Astrocyte (in vitro differentiated cells and primary cell): ENCODE results near the gene BOLL. TPM values are rescaled to one million over a fixed set of nuclear protein-coding genes. Genes with fewer than 3 reads are reported as not detected.
"Not testable (repeated sequence)": the region's sequence is repeated elsewhere in the genome, so short reads cannot be mapped to it uniquely, and the experiment has no call there.

Experiments used
- DNase-seq: peaks from one replicate; pipeline ENCODE4 v3.0.0-alpha.2; 2010; ENCODE audit warnings: low read depth
- FAIRE-seq: peaks from 2 replicates; lab custom pipeline; 2011; peaks lifted over from hg19 to GRCh38; lab: Jason Lieb, UNC
- H2AFZ ChIP-seq: 2 replicates; pipeline ENCODE4 v1.6.0; 2012; ENCODE audit warnings: low read depth, low read length, inconsistent platforms
- H3K27ac ChIP-seq: 2 replicates; pipeline ENCODE4 v1.5.1; 2011; ENCODE audit warnings: low read depth, low read length, inconsistent platforms
- H3K27me3 ChIP-seq: 2 replicates; pipeline ENCODE4 v1.6.0; 2011; ENCODE audit warnings: low read length, inconsistent platforms; ENCODE audit not compliant: insufficient read depth
- H3K36me3 ChIP-seq: 2 replicates; pipeline ENCODE4 v1.5.1; 2011; ENCODE audit warnings: low read length, inconsistent platforms; ENCODE audit not compliant: insufficient read depth
- H3K4me1 ChIP-seq: 2 replicates; pipeline ENCODE4 v1.5.1; 2011; ENCODE audit warnings: low read length, inconsistent platforms; ENCODE audit not compliant: insufficient read depth
- H3K4me2 ChIP-seq: 2 replicates; pipeline ENCODE4 v1.6.0; 2012; ENCODE audit warnings: low read length, inconsistent platforms
- H3K4me3 ChIP-seq: 2 replicates; pipeline ENCODE4 v1.5.1; 2011; ENCODE audit warnings: low read depth, mild to moderate bottlenecking, low read length, inconsistent platforms; ENCODE audit not compliant: insufficient read depth
- H3K79me2 ChIP-seq: 2 replicates; pipeline ENCODE4 v1.6.0; 2012; ENCODE audit warnings: mild to moderate bottlenecking, low read length, inconsistent platforms; ENCODE audit not compliant: insufficient read depth
- H3K9ac ChIP-seq: 2 replicates; pipeline ENCODE4 v1.6.0; 2012; ENCODE audit warnings: mild to moderate bottlenecking, low read length, inconsistent platforms
- H3K9me3 ChIP-seq: 2 replicates; pipeline ENCODE4 v1.5.1; 2012; ENCODE audit warnings: low read depth, mild to moderate bottlenecking, low read length, inconsistent platforms; ENCODE audit not compliant: insufficient read depth
- H4K20me1 ChIP-seq: 2 replicates; pipeline ENCODE4 v1.6.0; 2012; ENCODE audit warnings: low read length, inconsistent platforms; ENCODE audit not compliant: insufficient read depth
- H3K27ac Mint-ChIP-seq: one replicate; pipeline ENCODE4 v1.8.0; 2021; ENCODE audit warnings: mild to moderate bottlenecking, mixed read lengths; ENCODE audit not compliant: unreplicated experiment
- H3K27me3 Mint-ChIP-seq: one replicate; pipeline ENCODE4 v1.8.0; 2021; ENCODE audit warnings: low read depth, mixed read lengths; ENCODE audit not compliant: unreplicated experiment
- H3K36me3 Mint-ChIP-seq: one replicate; pipeline ENCODE4 v1.8.0; 2021; ENCODE audit warnings: low read depth, mixed read lengths; ENCODE audit not compliant: unreplicated experiment
- H3K4me1 Mint-ChIP-seq: one replicate; pipeline ENCODE4 v1.8.0; 2021; ENCODE audit warnings: low read depth, mixed read lengths; ENCODE audit not compliant: unreplicated experiment
- H3K4me3 Mint-ChIP-seq: one replicate; pipeline ENCODE4 v1.8.0; 2021; ENCODE audit warnings: mild to moderate bottlenecking, moderate library complexity, mixed read lengths; ENCODE audit not compliant: unreplicated experiment
- H3K9me3 Mint-ChIP-seq: one replicate; pipeline ENCODE4 v1.8.0; 2021; ENCODE audit warnings: mild to moderate bottlenecking, mixed read lengths; ENCODE audit not compliant: unreplicated experiment
- CTCF ChIP-seq: IDR thresholded peaks from 2 replicates; pipeline ENCODE4 v1.5.1; 2011; ENCODE audit warnings: low read depth, mild to moderate bottlenecking, inconsistent platforms, low read length, moderate library complexity; ENCODE audit not compliant: insufficient read depth
- EZH2 ChIP-seq: IDR thresholded peaks from 2 replicates; pipeline ENCODE4 v1.6.1; 2012; ENCODE audit warnings: mild to moderate bottlenecking, low read length, inconsistent platforms; ENCODE audit not compliant: insufficient read depth
- total RNA-seq: library from RNA; stranded (reverse); gene quantifications from 2 replicates; pipeline ENCODE4 v1.2.1, GENCODE V29; 2021

Gene BOLL
- total RNA-seq, 1 donor from 2014 or later: not detected

GRCh38 chr2:197759625-197760292 is 25.4 kb downstream of the BOLL start:
- Histone ChIP-seq H3K9me3 (no peaks in the 10 kb centered on the region), H3K4me2 (no peak overlapping the region), H2AFZ (no peak overlapping the region), H4K20me1 (no peaks in the 10 kb centered on the region), H3K4me3 (no peak overlapping the region), H3K4me1 (no peaks in the 10 kb centered on the region), H3K79me2 (no peaks in the 10 kb centered on the region), H3K27me3 (no peaks in the 10 kb centered on the region), H3K36me3 (no peaks in the 10 kb centered on the region), H3K27ac (no peak overlapping the region), H3K9ac (no peak overlapping the region)
- Mint-ChIP-seq H3K4me1 (no peaks in the 10 kb centered on the region), H3K27me3 (no peaks in the 10 kb centered on the region), H3K4me3 (no peak overlapping the region), H3K9me3 (peaks cover 4% of the 10 kb centered on the region), H3K27ac (no peak overlapping the region), H3K36me3 (peaks cover 3% of the 10 kb centered on the region)
- TF ChIP-seq CTCF (no peak), EZH2 (no peak)
- no peak for DNase-seq
- no peak for FAIRE-seq

GRCh38 chr2:197759013-197759412 is 26.1 kb downstream of the BOLL start:
- Histone ChIP-seq H3K79me2 (no peaks in the 10 kb centered on the region), H4K20me1 (no peaks in the 10 kb centered on the region), H3K4me2 (no peak overlapping the region), H3K27me3 (no peaks in the 10 kb centered on the region), H3K4me3 (no peak overlapping the region), H2AFZ (no peak overlapping the region), H3K4me1 (no peaks in the 10 kb centered on the region), H3K27ac (no peak overlapping the region), H3K9me3 (no peaks in the 10 kb centered on the region), H3K36me3 (no peaks in the 10 kb centered on the region), H3K9ac (no peak overlapping the region)
- Mint-ChIP-seq H3K4me1 (no peaks in the 10 kb centered on the region), H3K9me3 (peaks cover 4% of the 10 kb centered on the region), H3K36me3 (peaks cover 3% of the 10 kb centered on the region), H3K4me3 (no peak overlapping the region), H3K27ac (no peak overlapping the region), H3K27me3 (no peaks in the 10 kb centered on the region)
- no peak for DNase-seq
- no peak for TF ChIP-seq CTCF
- no peak for TF ChIP-seq EZH2
- FAIRE-seq: no peak

- no peak for TF ChIP-seq CTCF
- no peak for TF ChIP-seq EZH2
- DNase-seq (no peak), FAIRE-seq (no peak)
- Histone ChIP-seq H4K20me1 (no peaks in the 10 kb centered on the region), H2AFZ (no peak overlapping the region), H3K9ac (no peak overlapping the region), H3K79me2 (no peaks in the 10 kb centered on the region), H3K36me3 (no peaks in the 10 kb centered on the region), H3K27ac (no peak overlapping the region), H3K4me3 (no peak overlapping the region), H3K4me1 (no peaks in the 10 kb centered on the region), H3K9me3 (no peaks in the 10 kb centered on the region), H3K4me2 (no peak overlapping the region), H3K27me3 (no peaks in the 10 kb centered on the region)
- H3K9me3 Mint-ChIP-seq: no peaks in the 10 kb centered on the region
- H3K4me3 Mint-ChIP-seq: no peak overlapping the region
- no peak overlapping the region for H3K27ac Mint-ChIP-seq
- no peaks in the 10 kb centered on the region for H3K36me3 Mint-ChIP-seq
- no peaks in the 10 kb centered on the region for H3K27me3 Mint-ChIP-seq
- H3K4me1 Mint-ChIP-seq: no peaks in the 10 kb centered on the region
These were observed 44.9 kb downstream of the BOLL start for GRCh38 chr2:197740200-197740599.

GRCh38 chr2:197728555-197729544 is 56.3 kb downstream of the BOLL start:
- H3K4me2 ChIP-seq, H3K27ac ChIP-seq, H3K27ac Mint-ChIP-seq, DNase-seq, H3K4me1 Mint-ChIP-seq, H3K9me3 ChIP-seq, H3K36me3 ChIP-seq, H2AFZ ChIP-seq, H3K9ac ChIP-seq, FAIRE-seq, H3K79me2 ChIP-seq, H4K20me1 ChIP-seq, H3K9me3 Mint-ChIP-seq, H3K36me3 Mint-ChIP-seq, H3K4me3 Mint-ChIP-seq, H3K27me3 ChIP-seq, H3K4me3 ChIP-seq, H3K27me3 Mint-ChIP-seq, H3K4me1 ChIP-seq: not testable (repeated sequence)
